GM12878 (cell line): ENCODE data around the gene CYP4V2. TPM values are rescaled to one million over a fixed set of nuclear protein-coding genes. Genes with fewer than 3 reads are reported as not detected.

ENCODE experiments used
- ATAC-seq: fragments of 200-7000 bp; cut with Tn5 transposase; 3 replicates; pipeline ENCODE4 v1.9.1; 2020; ENCODE audit warnings: mild to moderate bottlenecking, moderate library complexity
- BruUV-seq: library from RNA; stranded (reverse); fragments of 400-500 nt; replicated peaks from 2 replicates; lab custom pipeline; 2021; lab: Mats Ljungman, UMichigan
- CTCF ChIA-PET: fragments of 300-600 bp; sonication (Branson Sonifier 250); formaldehyde crosslinking; extraction: SDS; loops from one replicate; lab custom pipeline; 2021; ENCODE audit warnings: inconsistent platforms; lab: Yijun Ruan, JAX
- POLR2A ChIA-PET: fragments of 350-600 bp; formaldehyde crosslinking; extraction: SDS; loops from one replicate; lab custom pipeline; 2021; ENCODE audit warnings: inconsistent platforms; lab: Charles Lee
- RAD21 ChIA-PET: fragments of 300-600 bp; sonication (Branson Sonifier 250); formaldehyde crosslinking; loops from one replicate; lab custom pipeline; 2023; ENCODE audit warnings: antibody characterized with exemption; ENCODE audit not compliant: unreplicated experiment; lab: Charles Lee
- SMC1A ChIA-PET: fragments of 300-600 bp; sonication (Branson Sonifier 250); formaldehyde crosslinking; loops from one replicate; lab custom pipeline; 2023; ENCODE audit not compliant: unreplicated experiment, uncharacterized antibody; lab: Charles Lee
- DNase-seq: peaks from one replicate; pipeline ENCODE4 v3.0.0-alpha.2; 2011; ENCODE audit warnings: low read depth, low spot score
- FAIRE-seq: peaks from 3 replicates; lab custom pipeline; 2011; peaks lifted over from hg19 to GRCh38; lab: Jason Lieb, UNC
- H2AFZ ChIP-seq: 2 replicates; pipeline ENCODE4 v1.6.0; 2011; ENCODE audit warnings: low read depth, low read length, control low read depth; ENCODE audit not compliant: control insufficient read depth
- H3K27ac ChIP-seq: 2 replicates; pipeline ENCODE4 v1.5.1; 2011; ENCODE audit warnings: control low read depth; ENCODE audit not compliant: control insufficient read depth, insufficient read depth
- H3K27me3 ChIP-seq, 2 experiments: replicated peaks in 1 of 2; 2 replicates each; pipeline versions ENCODE4 v1.6.0 to v1.6.1; 2011; ENCODE audit warnings: low read length in 1 of 2; ENCODE audit not compliant: control insufficient read depth in 2 of 2, insufficient read depth in 2 of 2
- H3K36me3 ChIP-seq, 2 experiments: 2 replicates each; pipeline ENCODE4 v1.5.1; 2011; ENCODE audit warnings: low read length in 1 of 2; ENCODE audit not compliant: control insufficient read depth in 2 of 2, insufficient read depth in 2 of 2
- H3K4me1 ChIP-seq: 2 replicates; pipeline ENCODE4 v1.6.1; 2011; ENCODE audit warnings: mild to moderate bottlenecking, low read length, moderate library complexity, mixed read lengths; ENCODE audit not compliant: control insufficient read depth, insufficient read depth
- H3K4me2 ChIP-seq: 2 replicates; pipeline ENCODE4 v1.6.0; 2011; ENCODE audit warnings: control low read depth; ENCODE audit not compliant: control insufficient read depth, insufficient read depth
- H3K4me3 ChIP-seq: fragments of 200-600 bp; sonication (generic); 2 replicates; pipeline ENCODE4 v1.5.1; 2016
- H3K79me2 ChIP-seq: 2 replicates; pipeline ENCODE4 v1.6.0; 2011; ENCODE audit warnings: low read length; ENCODE audit not compliant: control insufficient read depth, insufficient read depth
- H3K9ac ChIP-seq: 2 replicates; pipeline ENCODE4 v1.8.0; 2011; ENCODE audit warnings: low read length, control low read depth, mixed read lengths; ENCODE audit not compliant: control insufficient read depth, insufficient read depth
- H3K9me3 ChIP-seq: replicated peaks from 3 replicates; pipeline ENCODE4 v1.5.1; 2011; ENCODE audit warnings: mild to moderate bottlenecking, low read length; ENCODE audit not compliant: control insufficient read depth, insufficient read depth
- H4K20me1 ChIP-seq: 2 replicates; pipeline ENCODE4 v1.6.0; 2011; ENCODE audit not compliant: control insufficient read depth, insufficient read depth
- ASH2L ChIP-seq: fragments of 300-600, 200-600 bp; sonication (generic); IDR thresholded peaks from 2 replicates; pipeline ENCODE4 v1.6.1; 2017; ENCODE audit warnings: low read depth, mild to moderate bottlenecking, borderline replicate concordance
- BRCA1 ChIP-seq: IDR thresholded peaks from 2 replicates; pipeline ENCODE4 v1.6.1; 2011; ENCODE audit warnings: low read depth, low read length, improper control_type of control experiment
- ESRRA ChIP-seq: IDR thresholded peaks from 2 replicates; pipeline ENCODE4 v1.6.1; 2012; ENCODE audit warnings: mild to moderate bottlenecking, low read length, improper control_type of control experiment
- GABPA ChIP-seq: IDR thresholded peaks from 2 replicates; pipeline ENCODE4 v1.6.1; 2014; ENCODE audit warnings: antibody characterized with exemption, low read depth, mild to moderate bottlenecking, inconsistent platforms
- MEF2B ChIP-seq: fragments of 450-650 bp; IDR thresholded peaks from 2 replicates; pipeline ENCODE4 v1.6.1; 2018; ENCODE audit warnings: mild to moderate bottlenecking, moderate library complexity; ENCODE audit not compliant: partially characterized antibody, poor library complexity, severe bottlenecking
- POLR2A ChIP-seq: IDR thresholded peaks from 2 replicates; pipeline ENCODE4 v1.6.1; 2011; ENCODE audit warnings: low read depth, mild to moderate bottlenecking, low read length
- POLR2AphosphoS5 ChIP-seq: IDR thresholded peaks from 2 replicates; pipeline ENCODE4 v1.6.1; 2011; ENCODE audit warnings: mild to moderate bottlenecking, low read length, inconsistent platforms
- TCF3 ChIP-seq: IDR thresholded peaks from 2 replicates; pipeline ENCODE4 v1.6.1; 2012; ENCODE audit warnings: low read depth, mild to moderate bottlenecking, low read length, borderline replicate concordance; ENCODE audit not compliant: insufficient read depth
- WGBS: methylation state at CpG from one replicate; pipeline ENCODE4 v1.1.6; 2016; ENCODE audit warnings: low lambda C conversion rate; ENCODE audit not compliant: insufficient replicate concordance, insufficient coverage; ENCODE audit errors: missing lambda C conversion rate; 5-methylcytosine and 5-hydroxymethylcytosine counted together
- in situ Hi-C: fragments of 300-500 bp; cut with MboI; formaldehyde crosslinking; loops from 9 replicates; pipeline ENCODE4 v1.14.3; 2018; ENCODE audit warnings: mixed read lengths
- intact Hi-C: fragments of 100-400 bp; cut with micrococcal nuclease; formaldehyde crosslinking; loops from one replicate; pipeline ENCODE4 v1.14.2; 2022; ENCODE audit not compliant: unreplicated experiment
- polyA plus RNA-seq, 11 experiments: library from polyadenylated mRNA; depleted of rRNA in 4 of 11; unstranded in 6 of 11; stranded (reverse) in 5 of 11; fragments of >200 nt; fragmentation: Nextera tagmentation in 4 of 11; fragmentation: Illumina TruSeq in 1 of 11; extraction: Ambion mirVana in 4 of 11; extraction: Trizol in 1 of 11; gene quantifications; 1 replicate in 1 of 11; 2 replicates in 10 of 11; pipeline versions ENCODE4 v1.2.1 to v1.2.3, GENCODE V29; 2011 to 2016; ENCODE audit warnings: inconsistent platforms in 2 of 11, missing spikeins in 2 of 11, low read depth in 1 of 11
- total RNA-seq, 4 experiments: library from RNA; depleted of rRNA in 3 of 4; stranded (reverse); fragments of >200 nt in 3 of 4; fragmentation: Illumina TruSeq in 1 of 4; extraction: Trizol in 1 of 4; gene quantifications; 2 replicates each; pipeline versions ENCODE4 v1.2.1 to v1.2.3, GENCODE V29; 2013 to 2021

Gene CYP4V2
- total and polyA plus RNA-seq, 10 of the 15 experiments (the other 5 are each of a cell fraction or from before 2014, with no cell fraction given): 1.2 to 8.2 (median 6.8) TPM

- peak; percentile 63 for DNase-seq
- WGBS: 4% methylated on average over 6 of the region's 6 CpGs
- RAD21 ChIA-PET: no interaction called here
- peak; percentile 85 for ATAC-seq
- BruUV-seq: no TSS peak
- intact Hi-C loops: no loop called here
- TF ChIP-seq ESRRA (no peak), GABPA (0 out of 2 replicates have a peak, but pooled peaks have one; percentile 14), POLR2A (peak; percentile 45; the same call in 1 of the 2 replicates), MEF2B (no peak), BRCA1 (no peak), TCF3 (peak; percentile 51; the same call in 1 of the 2 replicates), ASH2L (no peak), POLR2AphosphoS5 (0 out of 2 replicates have a peak, but pooled peaks have one; percentile 28)
- TF ChIP-seq, all 136 proteins: peak for 4
- Histone ChIP-seq H3K36me3 (no peaks in the 10 kb centered on the region), H3K4me3 (peak overlapping the region; percentile 50; the same call in 1 of the 2 replicates), H4K20me1 (no peaks in the 10 kb centered on the region), H3K4me1 (peaks cover 6% of the 10 kb centered on the region), H3K9me3 (no peaks in the 10 kb centered on the region), H3K27me3 (peaks cover 0 to 1% of the 10 kb centered on the region in 2 experiments; a peak in 2 of 4 replicates), H3K79me2 (no peaks in the 10 kb centered on the region), H3K27ac (peak overlapping the region; percentile 50), H3K4me2 (0 out of 2 replicates have a peak overlapping the region, but pooled peaks have one; percentile 30), H3K9ac (peak overlapping the region; percentile 30), H2AFZ (peak overlapping the region; percentile 79)
- ChIA-PET CTCF (interaction anchor here (1.7 to 3.0 kb wide), 2 partner anchors 10 to 40 kb away, joined by 4 to 12 read pairs; no protein-coding TSS in a partner anchor), POLR2A (no interaction called here), SMC1A (no interaction called here)
- peak; percentile 86 for FAIRE-seq
- in situ Hi-C loops: no loop called here
Observed at GRCh38 chr4:186161138-186161537, 30.2 kb upstream of the CYP4V2 start.
